ENCODE data around the gene LDHB.
A peak's percentile ranks its signal among the peaks of the same experiment; 100 is the strongest.

Gene LDHB

GRCh38 chr12:21657326-21658077 is at the start of gene LDHB:
LDHB (minus strand) TSS chr12:21657842; CDS start chr12:21654671, 3,171 bp downstream.
- no peak for TF ChIP-seq ZNF274 (IDR thresholded peaks at IDR 0.05; ENCODE audit: low read depth, low read length)
- peak within 1 kb of the TSS; percentile 83 for H3K4me3 ChIP-seq (ENCODE audit: low read length)

DNA sequence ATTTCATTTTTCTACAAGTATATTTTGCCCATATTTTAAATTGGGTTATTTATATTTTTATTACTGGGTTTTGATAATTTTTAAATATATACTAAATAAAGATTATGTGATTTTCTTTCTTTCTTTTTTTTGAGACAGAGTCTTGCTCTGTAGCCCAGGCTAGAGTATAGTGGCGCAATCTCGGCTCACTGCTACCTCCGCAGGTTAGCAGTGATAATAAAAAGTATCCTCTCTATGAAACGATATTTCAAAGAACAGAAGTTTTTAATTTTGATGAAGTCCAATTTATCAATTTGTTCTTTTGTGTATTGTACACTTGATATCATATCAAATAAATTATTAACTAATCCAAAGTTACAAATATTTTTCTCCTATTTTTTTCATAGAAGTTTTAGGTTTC is 47.2 kb upstream of the LDHB start:
- TF ChIP-seq ZNF274 (IDR thresholded peaks at IDR 0.05; ENCODE audit: low read depth, low read length), result no peak
- H3K4me3 ChIP-seq (ENCODE audit: low read length), result no peak overlapping the region

DNA sequence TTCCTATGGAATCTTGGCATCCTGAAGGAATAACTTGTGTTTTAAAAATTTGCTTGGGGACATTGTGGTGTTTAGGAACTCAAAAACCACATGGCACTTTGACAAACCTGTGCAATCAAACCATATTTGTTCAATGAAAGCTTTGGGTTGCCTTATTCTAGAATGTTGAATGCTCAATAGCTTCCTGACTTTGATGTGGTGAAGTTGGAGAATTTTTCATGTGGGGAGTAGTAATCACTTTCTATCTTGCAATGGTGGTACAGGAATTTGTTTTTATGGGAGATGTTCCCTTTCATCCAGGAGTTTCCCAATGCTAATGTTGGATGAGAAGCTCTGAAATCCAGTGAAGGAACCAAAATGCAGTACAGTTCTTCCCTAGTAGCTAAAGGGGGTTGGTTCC is 42.2 kb upstream of the LDHB start:
- no peak for TF ChIP-seq ZNF274 (IDR thresholded peaks at IDR 0.05; ENCODE audit: low read depth, low read length)
- no peak overlapping the region for H3K4me3 ChIP-seq (ENCODE audit: low read length)

GRCh38 chr12:21697904-21698630 is 40.4 kb upstream of the LDHB start:
- no peak for TF ChIP-seq ZNF274 (IDR thresholded peaks at IDR 0.05; ENCODE audit: low read depth, low read length)

GRCh38 chr12:21696625-21697024 is 39.0 kb upstream of the LDHB start:
- no peak for TF ChIP-seq ZNF274 (IDR thresholded peaks at IDR 0.05; ENCODE audit: low read depth, low read length)
- H3K4me3 ChIP-seq (ENCODE audit: low read length), result no peak overlapping the region

More at GRCh38 chr12:21697904-21698630, 40.4 kb upstream of the LDHB start:
- no peak overlapping the region for H3K4me3 ChIP-seq (ENCODE audit: low read length)

GRCh38 chr12:21695986-21696385 is 38.3 kb upstream of the LDHB start:
- no peak for TF ChIP-seq ZNF274 (IDR thresholded peaks at IDR 0.05; ENCODE audit: low read depth, low read length)
- H3K4me3 ChIP-seq (ENCODE audit: low read length), result no peak overlapping the region

- H3K4me3 ChIP-seq (ENCODE audit: low read length), result no peak overlapping the region
- no peak for TF ChIP-seq ZNF274 (IDR thresholded peaks at IDR 0.05; ENCODE audit: low read depth, low read length)
Measured at GRCh38 chr12:21694660-21695059, 37.0 kb upstream of the LDHB start.

- H3K4me3 ChIP-seq (ENCODE audit: low read length), result no peak overlapping the region
- TF ChIP-seq ZNF274 (IDR thresholded peaks at IDR 0.05; ENCODE audit: low read depth, low read length), result no peak
Measured at GRCh38 chr12:21691515-21691914, 33.9 kb upstream of the LDHB start.

- H3K4me3 ChIP-seq (ENCODE audit: low read length), result no peak overlapping the region
- no peak for TF ChIP-seq ZNF274 (IDR thresholded peaks at IDR 0.05; ENCODE audit: low read depth, low read length)
Measured at GRCh38 chr12:21690704-21691368, 33.2 kb upstream of the LDHB start.

GRCh38 chr12:21683115-21683514 is 25.5 kb upstream of the LDHB start:
- no peak overlapping the region for H3K4me3 ChIP-seq (ENCODE audit: low read length)
- TF ChIP-seq ZNF274 (IDR thresholded peaks at IDR 0.05; ENCODE audit: low read depth, low read length), result no peak

GRCh38 chr12:21678959-21679358 is 21.3 kb upstream of the LDHB start:
- TF ChIP-seq ZNF274 (IDR thresholded peaks at IDR 0.05; ENCODE audit: low read depth, low read length), result no peak
- H3K4me3 ChIP-seq (ENCODE audit: low read length), result no peak overlapping the region

DNA sequence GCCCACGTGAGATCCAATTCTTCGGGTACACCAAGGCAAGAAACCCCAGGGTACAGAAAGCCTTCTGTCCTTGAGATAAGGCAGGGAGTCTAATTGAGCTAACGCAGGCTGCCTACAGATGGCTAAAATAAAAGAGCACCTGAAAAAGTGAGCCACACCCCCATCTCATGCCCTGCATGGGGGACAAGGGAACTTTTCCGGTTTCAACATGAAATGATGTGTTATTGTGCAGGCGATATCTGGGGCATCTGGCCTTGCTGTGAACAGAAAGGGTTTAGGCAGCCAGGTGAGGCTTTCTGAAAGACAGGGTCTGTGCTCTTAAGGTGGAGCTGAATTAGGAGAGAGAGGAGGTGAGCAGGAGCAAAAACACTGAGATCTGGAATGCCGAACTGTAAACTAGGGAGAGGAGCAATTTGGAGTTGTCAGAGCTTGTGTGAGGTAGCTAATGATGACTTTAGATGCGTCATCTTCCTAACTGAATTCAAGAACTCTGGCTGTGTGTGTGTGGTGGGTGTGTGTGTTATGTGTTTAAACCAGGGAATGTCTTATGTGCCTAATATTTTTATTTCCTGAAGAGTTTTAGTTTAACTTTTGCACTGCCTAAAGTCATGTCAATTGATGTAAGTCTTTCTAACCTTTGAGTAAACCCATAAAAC is 20.1 kb upstream of the LDHB start:
- TF ChIP-seq ZNF274 (IDR thresholded peaks at IDR 0.05; ENCODE audit: low read depth, low read length), result no peak
- no peak overlapping the region for H3K4me3 ChIP-seq (ENCODE audit: low read length)

- no peak overlapping the region for H3K4me3 ChIP-seq (ENCODE audit: low read length)
- TF ChIP-seq ZNF274 (IDR thresholded peaks at IDR 0.05; ENCODE audit: low read depth, low read length), result no peak
Measured at GRCh38 chr12:21677204-21677603, 19.6 kb upstream of the LDHB start.

- TF ChIP-seq ZNF274 (IDR thresholded peaks at IDR 0.05; ENCODE audit: low read depth, low read length), result no peak
- H3K4me3 ChIP-seq (ENCODE audit: low read length), result no peak overlapping the region
Measured at GRCh38 chr12:21676776-21677175, 19.1 kb upstream of the LDHB start.

Data from GM08714 (cell line).